ENCODE measurements around the gene OCEL1.

The OCEL1 gene

GRCh38 chr19:17235971-17236777, 10.1 kb downstream of the OCEL1 start:
- H3K4me3 ChIP-seq (ENCODE audit: low read depth, low read length), result peak overlapping the region; percentile 61
- no peak for DNase-seq (ENCODE audit: low read depth)

GRCh38 chr19:17236811-17237543, 11.0 kb downstream of the OCEL1 start:
- no peak overlapping the region for H3K4me3 ChIP-seq (ENCODE audit: low read depth, low read length)
- DNase-seq (ENCODE audit: low read depth), result no peak

- no peak for DNase-seq (ENCODE audit: low read depth)
- no peak overlapping the region for H3K4me3 ChIP-seq (ENCODE audit: low read depth, low read length)
These were observed 12.0 kb downstream of the OCEL1 start for GRCh38 chr19:17237747-17238706.

GRCh38 chr19:17240062-17240752, 14.2 kb downstream of the OCEL1 start:
- no peak for DNase-seq (ENCODE audit: low read depth)
- no peak overlapping the region for H3K4me3 ChIP-seq (ENCODE audit: low read depth, low read length)

- no peak overlapping the region for H3K4me3 ChIP-seq (ENCODE audit: low read depth, low read length)
- DNase-seq (ENCODE audit: low read depth), result no peak
These were observed 14.9 kb downstream of the OCEL1 start for GRCh38 chr19:17240826-17241399.

GRCh38 chr19:17242431-17243208, 16.6 kb downstream of the OCEL1 start:
- H3K4me3 ChIP-seq (ENCODE audit: low read depth, low read length), result no peak overlapping the region
- DNase-seq (ENCODE audit: low read depth), result no peak

GRCh38 chr19:17243211-17243829, 17.3 kb downstream of the OCEL1 start:
- no peak for DNase-seq (ENCODE audit: low read depth)
- peak overlapping the region; percentile 85 for H3K4me3 ChIP-seq (ENCODE audit: low read depth, low read length)

- no peak for DNase-seq (ENCODE audit: low read depth)
- peak overlapping the region; percentile 85 for H3K4me3 ChIP-seq (ENCODE audit: low read depth, low read length)
These were observed 18.0 kb downstream of the OCEL1 start for GRCh38 chr19:17243830-17244617.

GRCh38 chr19:17244618-17245534, 18.9 kb downstream of the OCEL1 start:
- H3K4me3 ChIP-seq (ENCODE audit: low read depth, low read length), result peak overlapping the region; percentile 85
- DNase-seq (ENCODE audit: low read depth), result no peak

- peak within 1 kb of the TSS; percentile 85 for H3K4me3 ChIP-seq (ENCODE audit: low read depth, low read length)
- DNase-seq (ENCODE audit: low read depth), result no peak
These were observed 19.5 kb downstream of the OCEL1 start, which contains the start of gene NR2F6 for GRCh38 chr19:17245535-17245984. Gene NR2F6, minus strand, starts transcription at chr19:17245919. Its CDS starts 699 bp downstream, at chr19:17245220.

GRCh38 chr19:17246681-17247425, 20.8 kb downstream of the OCEL1 start:
- no peak for DNase-seq (ENCODE audit: low read depth)
- peak overlapping the region; percentile 48 for H3K4me3 ChIP-seq (ENCODE audit: low read depth, low read length)

GRCh38 chr19:17248011-17248776, 22.2 kb downstream of the OCEL1 start:
- no peak overlapping the region for H3K4me3 ChIP-seq (ENCODE audit: low read depth, low read length)
- DNase-seq (ENCODE audit: low read depth), result no peak

GRCh38 chr19:17249887-17250548, 24.0 kb downstream of the OCEL1 start:
- H3K4me3 ChIP-seq (ENCODE audit: low read depth, low read length), result no peak overlapping the region
- DNase-seq (ENCODE audit: low read depth), result no peak

GRCh38 chr19:17254636-17255035, 28.6 kb downstream of the OCEL1 start:
- DNase-seq (ENCODE audit: low read depth), result no peak
- H3K4me3 ChIP-seq (ENCODE audit: low read depth, low read length), result no peak overlapping the region
